Muscle of arm (tissue), 12 donors: ENCODE results near the gene KHSRP. TPM values are rescaled to one million over a fixed set of nuclear protein-coding genes. Genes with fewer than 3 reads are reported as not detected.

Experiments used
- DNase-seq: peaks from one replicate; pipeline ENCODE4 v3.0.0-alpha.2; 2013
- polyA plus RNA-seq, 12 donors: library from polyadenylated mRNA; unstranded; fragments of 120-200 nt; gene quantifications; one replicate each; pipeline ENCODE4 v1.2.1, GENCODE V29; 2013; ENCODE audit not compliant: insufficient read length in 12 of 12

KHSRP gene
- polyA plus RNA-seq, 12 donors: 143 to 261 (median 177) TPM; not detected in 1

- DNase-seq: no peak
Measured at GRCh38 chr19:6393983-6394412, 30.6 kb downstream of the KHSRP start.

GRCh38 chr19:6393074-6393982 is 31.3 kb downstream of the KHSRP start, which contains the start of gene GTF2F1:
Gene GTF2F1 (minus strand): TSS chr19:6393164. CDS start chr19:6392995, 169 bp downstream.
- DNase-seq: peak; percentile 98

GRCh38 chr19:6392221-6393073 is 32.2 kb downstream of the KHSRP start:
- DNase-seq: no peak

DNA sequence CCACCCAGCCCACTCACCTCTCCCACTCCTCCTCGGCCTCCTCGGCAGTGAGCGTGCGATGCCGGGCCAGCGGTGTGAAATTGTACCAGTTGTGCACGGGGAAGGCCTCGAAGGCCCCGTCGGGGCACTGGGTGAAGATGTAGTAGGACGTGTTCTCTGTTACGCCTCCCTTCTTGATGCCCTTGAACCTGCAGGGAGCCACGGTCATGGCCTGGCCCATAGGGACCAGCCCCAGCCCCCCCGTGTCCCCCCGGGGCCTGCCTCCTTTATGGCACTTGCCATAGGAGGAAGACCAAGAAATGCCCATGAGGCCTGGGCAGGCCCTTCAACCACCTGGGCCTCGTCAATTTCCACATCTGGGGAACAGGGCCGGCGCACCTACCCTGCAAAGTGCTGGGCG is 37.2 kb downstream of the KHSRP start:
- no peak for DNase-seq

DNA sequence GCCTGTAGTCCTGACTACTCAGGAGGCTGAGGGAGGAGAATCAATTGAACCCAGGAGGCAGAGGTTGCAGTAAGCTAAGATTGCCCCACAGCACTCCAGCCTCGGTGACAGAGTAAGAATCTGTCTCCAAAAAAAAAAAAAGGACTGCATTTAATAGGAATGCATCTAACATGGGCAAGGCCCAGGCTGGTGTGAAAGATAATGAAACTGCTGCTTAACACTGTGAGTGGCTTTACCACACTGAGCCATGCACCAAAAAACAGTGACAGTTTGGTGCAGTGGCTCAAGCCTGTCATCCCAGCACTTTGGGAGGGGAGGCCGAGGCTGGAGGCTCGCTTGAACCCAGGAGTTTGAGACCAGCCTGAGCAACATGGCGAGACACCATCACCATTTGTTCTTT is 40.2 kb downstream of the KHSRP start:
- DNase-seq: no peak

- DNase-seq: no peak
Measured at GRCh38 chr19:6383188-6383587, 41.4 kb downstream of the KHSRP start.

GRCh38 chr19:6381030-6381750 is 43.4 kb downstream of the KHSRP start:
- no peak for DNase-seq

- no peak for DNase-seq
Measured at GRCh38 chr19:6379744-6380143, 44.9 kb downstream of the KHSRP start.

DNA sequence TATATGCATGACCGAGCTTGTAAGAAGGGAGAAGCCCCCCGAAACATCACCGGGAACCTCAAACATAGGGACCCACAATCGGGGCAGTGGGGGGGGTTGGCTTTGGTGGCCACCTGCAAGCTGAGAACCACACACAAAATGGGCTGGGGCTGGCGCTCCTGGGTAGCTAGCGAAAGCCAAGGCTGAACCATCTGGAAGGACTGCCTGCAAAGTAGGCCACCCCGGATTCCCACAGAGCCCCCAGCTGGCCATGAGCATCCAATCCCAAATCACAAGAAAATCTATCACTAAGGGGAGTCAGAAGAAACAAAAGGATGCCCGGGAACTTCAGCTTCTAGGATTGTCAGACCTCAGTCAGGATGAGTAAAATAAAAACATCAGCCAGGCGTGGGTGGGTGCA is 46.1 kb downstream of the KHSRP start:
- no peak for DNase-seq

DNA sequence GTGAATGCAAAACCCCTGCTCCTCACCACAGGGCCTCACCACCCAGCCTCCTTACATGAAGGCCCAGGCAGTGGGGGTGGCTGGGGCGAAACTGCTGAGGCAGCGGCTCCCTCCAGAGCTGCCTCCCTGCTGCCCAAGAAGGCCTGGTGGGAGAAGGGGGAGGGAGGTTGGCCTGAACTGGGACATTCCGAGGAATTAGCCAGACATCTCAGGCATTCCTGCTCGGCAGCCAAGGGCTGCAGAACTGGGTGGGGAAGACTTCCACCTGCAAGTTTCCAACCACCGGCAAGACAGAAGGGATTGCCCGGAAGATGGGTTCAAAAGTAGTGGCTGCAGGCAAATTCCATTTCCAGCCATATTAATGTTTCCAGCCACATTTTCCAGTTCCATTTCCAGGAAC is 46.6 kb downstream of the KHSRP start:
- no peak for DNase-seq

- DNase-seq: no peak
Measured at GRCh38 chr19:6376512-6377190, 48.0 kb downstream of the KHSRP start.

GRCh38 chr19:6375411-6376010 is 49.1 kb downstream of the KHSRP start, which contains the start of gene PSPN:
Gene PSPN (minus strand): TSS chr19:6375933. CDS start chr19:6375849, 84 bp downstream.
- DNase-seq: no peak

DNA sequence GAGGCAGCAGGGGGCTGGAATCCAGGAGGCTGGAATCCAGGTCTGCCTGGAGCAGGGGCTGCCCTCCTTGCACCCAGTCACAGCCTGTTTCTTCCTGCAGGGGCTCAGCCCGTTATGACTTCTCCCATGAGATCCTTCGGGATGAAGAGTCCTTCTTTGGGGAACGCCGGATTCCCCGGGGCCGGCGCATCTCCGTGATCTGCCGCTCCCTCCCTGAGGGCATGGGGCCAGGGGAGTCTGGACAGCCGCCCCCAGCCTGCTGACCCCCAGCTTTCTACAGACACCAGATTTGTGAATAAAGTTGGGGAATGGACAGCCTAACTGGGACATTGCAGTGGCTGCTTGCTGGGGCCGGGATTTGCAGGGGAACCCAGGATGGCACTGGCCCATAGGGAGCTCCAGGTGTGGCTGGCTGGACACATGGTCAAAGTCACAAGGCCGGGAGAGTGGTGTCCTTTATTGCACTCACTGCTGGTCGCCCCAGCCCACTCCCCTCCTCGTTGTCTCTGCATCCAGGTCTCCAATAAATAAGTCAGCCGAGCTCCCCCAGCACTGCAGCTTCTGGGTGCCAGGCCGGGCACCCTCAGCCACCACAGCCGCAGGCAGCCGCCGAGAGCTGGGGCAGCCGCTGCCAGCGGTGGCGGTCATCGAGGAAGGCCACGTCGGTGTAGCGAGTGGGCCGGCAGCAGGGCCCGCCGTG is 49.8 kb downstream of the KHSRP start:
- no peak for DNase-seq

DNA sequence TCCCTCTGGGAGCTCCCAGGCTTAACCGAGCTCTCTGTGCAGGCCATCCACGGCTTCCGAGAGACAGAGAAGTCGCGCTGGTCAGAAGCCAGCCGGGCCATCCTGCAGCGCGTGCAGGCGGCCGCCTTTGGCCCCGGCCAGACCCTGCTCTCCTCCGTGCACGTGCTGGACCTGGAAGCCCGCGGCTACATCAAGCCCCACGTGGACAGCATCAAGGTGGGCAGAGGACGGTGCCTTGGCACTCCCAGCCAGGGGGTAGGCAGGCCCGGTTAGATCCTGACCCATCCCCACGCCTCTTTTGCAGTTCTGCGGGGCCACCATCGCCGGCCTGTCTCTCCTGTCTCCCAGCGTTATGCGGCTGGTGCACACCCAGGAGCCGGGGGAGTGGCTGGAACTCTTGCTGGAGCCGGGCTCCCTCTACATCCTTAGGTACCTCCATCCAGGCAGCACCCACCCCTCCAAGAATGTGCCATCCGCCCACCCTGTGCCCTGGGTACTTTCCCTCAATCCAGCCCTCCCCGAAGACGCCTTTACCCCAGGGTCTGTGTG is 50.4 kb downstream of the KHSRP start:
- DNase-seq: no peak

DNA sequence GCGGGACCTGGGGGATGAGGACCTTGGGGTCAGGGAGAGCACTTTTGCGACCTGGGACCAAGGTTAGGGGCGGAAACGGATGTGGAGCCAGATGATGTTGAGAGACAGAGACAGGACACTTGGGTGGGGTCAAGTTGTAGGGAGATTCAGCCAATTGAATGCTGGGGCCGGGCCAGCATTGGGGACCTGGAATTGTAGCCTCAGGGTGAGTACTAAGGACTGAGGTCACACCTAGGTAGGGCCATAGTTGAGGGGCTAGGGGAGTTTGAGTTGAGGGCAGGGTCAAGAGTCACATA is 50.9 kb downstream of the KHSRP start:
- DNase-seq: no peak

GRCh38 chr19:6373096-6373812 is 51.4 kb downstream of the KHSRP start:
- DNase-seq: peak; percentile 99

- DNase-seq: peak; percentile 100
Measured at GRCh38 chr19:6372594-6373095, 52.0 kb downstream of the KHSRP start, which contains the start of gene ALKBH7. Gene ALKBH7 (plus strand): TSS chr19:6372794. CDS start chr19:6372821, 27 bp downstream.

GRCh38 chr19:6364353-6364752 is 60.3 kb downstream of the KHSRP start:
- DNase-seq: no peak
